OCI-LY1 (cell line): Measurements from ENCODE around the gene ZBTB7C.

Source experiments
- H2AFZ ChIP-seq: fragments of 200-600 bp; sonication (generic), shearing (Covaris generic); 2 replicates; pipeline ENCODE4 v1.6.0; 2014; ENCODE audit warnings: antibody characterized with exemption, mild to moderate bottlenecking, low read length
- H3F3A ChIP-seq: fragments of 200-600 bp; sonication (generic), shearing (Covaris generic); 2 replicates; pipeline ENCODE4 v1.6.0; 2014; ENCODE audit warnings: mild to moderate bottlenecking, antibody characterized with exemption, low read length, moderate library complexity; ENCODE audit not compliant: insufficient read depth
- H3K27ac ChIP-seq: fragments of 200-600 bp; sonication (generic); 2 replicates; pipeline ENCODE4 v1.5.1; 2014; ENCODE audit warnings: low read length, mixed run types, mild to moderate bottlenecking, low read depth; ENCODE audit not compliant: poor library complexity, severe bottlenecking
- H3K27me3 ChIP-seq: fragments of 200-600 bp; sonication (generic); 2 replicates; pipeline ENCODE4 v1.6.0; 2014; ENCODE audit warnings: antibody characterized with exemption, mild to moderate bottlenecking, low read length, moderate library complexity; ENCODE audit not compliant: insufficient read depth
- H3K36me3 ChIP-seq: fragments of 200-600 bp; sonication (generic); 2 replicates; pipeline ENCODE4 v1.6.1; 2014; ENCODE audit warnings: mild to moderate bottlenecking, antibody characterized with exemption, low read length, moderate library complexity, mixed read lengths; ENCODE audit not compliant: insufficient read depth
- H3K4me1 ChIP-seq: fragments of 200-600 bp; sonication (generic); 2 replicates; pipeline ENCODE4 v1.5.1; 2014; ENCODE audit warnings: mild to moderate bottlenecking, low read length, moderate library complexity; ENCODE audit not compliant: insufficient read depth, severe bottlenecking
- H3K4me2 ChIP-seq: fragments of 200-600 bp; sonication (generic), shearing (Covaris generic); 2 replicates; pipeline ENCODE4 v1.6.1; 2014; ENCODE audit warnings: low read length
- H3K4me3 ChIP-seq: fragments of 200-600 bp; sonication (generic); 2 replicates; pipeline ENCODE4 v1.5.1; 2014; ENCODE audit warnings: low read length, low read depth, mild to moderate bottlenecking, mixed read lengths; ENCODE audit not compliant: poor library complexity, severe bottlenecking
- H3K79me2 ChIP-seq: fragments of 200-600 bp; shearing (Covaris generic); 2 replicates; pipeline ENCODE4 v1.6.1; 2016; ENCODE audit warnings: mixed run types, low read length, mixed read lengths; ENCODE audit not compliant: insufficient read depth
- H3K9ac ChIP-seq: fragments of 200-600 bp; sonication (generic), shearing (Covaris generic); 2 replicates; pipeline ENCODE4 v1.6.1; 2014; ENCODE audit warnings: mild to moderate bottlenecking, low read length, mixed read lengths
- H3K9me2 ChIP-seq: fragments of 200-600 bp; sonication (generic), shearing (Covaris generic); 2 replicates; pipeline ENCODE4 v1.6.1; 2014; ENCODE audit warnings: low read depth, mild to moderate bottlenecking, low read length, mixed read lengths
- H3K9me3 ChIP-seq: fragments of 200-600 bp; shearing (Covaris generic); 2 replicates; pipeline ENCODE4 v1.6.1; 2014; ENCODE audit warnings: low read length, mixed read lengths
- H4K20me1 ChIP-seq: fragments of 200-600 bp; sonication (generic), shearing (Covaris generic); 2 replicates; pipeline ENCODE4 v1.6.0; 2016; ENCODE audit warnings: mild to moderate bottlenecking, low read length; ENCODE audit not compliant: insufficient read depth
- EZH2 ChIP-seq: fragments of 200-600 bp; sonication (generic), shearing (Covaris generic); IDR thresholded peaks from 2 replicates; pipeline ENCODE4 v1.8.0; 2017; ENCODE audit warnings: borderline replicate concordance, mixed run types, mild to moderate bottlenecking, antibody characterized with exemption, low read length, moderate library complexity, mixed read lengths
- TF ChIP-seq, protein P1 (sequence below): fragments of 200-600 bp; sonication (generic), shearing (Covaris generic); IDR thresholded peaks from 2 replicates; pipeline ENCODE4 v1.5.1; 2017; ENCODE audit warnings: mild to moderate bottlenecking, antibody characterized with exemption, low read length, moderate library complexity, mixed read lengths

Gene ZBTB7C

GRCh38 chr18:48418539-48419276, 9.5 kb upstream of the ZBTB7C start:
- Histone ChIP-seq H3K9me3 (no peaks in the 10 kb centered on the region), H3K4me3 (no peak overlapping the region), H3K36me3 (no peaks in the 10 kb centered on the region), H3K79me2 (no peaks in the 10 kb centered on the region), H3K27ac (no peak overlapping the region), H3K9ac (no peak overlapping the region), H3K27me3 (0 out of 2 replicates have a peak, but pooled peaks cover 4% of the 10 kb centered on the region), H3F3A (no peaks in the 10 kb centered on the region), H3K9me2 (no peaks in the 10 kb centered on the region), H3K4me1 (no peaks in the 10 kb centered on the region), H4K20me1 (no peaks in the 10 kb centered on the region), H2AFZ (no peak overlapping the region), H3K4me2 (no peak overlapping the region)
- no peak for TF ChIP-seq EZH2
- TF ChIP-seq, protein P1, sequence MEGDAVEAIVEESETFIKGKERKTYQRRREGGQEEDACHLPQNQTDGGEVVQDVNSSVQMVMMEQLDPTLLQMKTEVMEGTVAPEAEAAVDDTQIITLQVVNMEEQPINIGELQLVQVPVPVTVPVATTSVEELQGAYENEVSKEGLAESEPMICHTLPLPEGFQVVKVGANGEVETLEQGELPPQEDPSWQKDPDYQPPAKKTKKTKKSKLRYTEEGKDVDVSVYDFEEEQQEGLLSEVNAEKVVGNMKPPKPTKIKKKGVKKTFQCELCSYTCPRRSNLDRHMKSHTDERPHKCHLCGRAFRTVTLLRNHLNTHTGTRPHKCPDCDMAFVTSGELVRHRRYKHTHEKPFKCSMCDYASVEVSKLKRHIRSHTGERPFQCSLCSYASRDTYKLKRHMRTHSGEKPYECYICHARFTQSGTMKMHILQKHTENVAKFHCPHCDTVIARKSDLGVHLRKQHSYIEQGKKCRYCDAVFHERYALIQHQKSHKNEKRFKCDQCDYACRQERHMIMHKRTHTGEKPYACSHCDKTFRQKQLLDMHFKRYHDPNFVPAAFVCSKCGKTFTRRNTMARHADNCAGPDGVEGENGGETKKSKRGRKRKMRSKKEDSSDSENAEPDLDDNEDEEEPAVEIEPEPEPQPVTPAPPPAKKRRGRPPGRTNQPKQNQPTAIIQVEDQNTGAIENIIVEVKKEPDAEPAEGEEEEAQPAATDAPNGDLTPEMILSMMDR: no peak

GRCh38 chr18:48417985-48418384, 8.8 kb upstream of the ZBTB7C start:
- Histone ChIP-seq H3K4me3 (no peak overlapping the region), H3K79me2 (no peaks in the 10 kb centered on the region), H3K9me2 (no peaks in the 10 kb centered on the region), H3K36me3 (no peaks in the 10 kb centered on the region), H2AFZ (no peak overlapping the region), H3K4me1 (no peaks in the 10 kb centered on the region), H3K27ac (no peak overlapping the region), H3K9ac (no peak overlapping the region), H3K27me3 (0 out of 2 replicates have a peak, but pooled peaks cover 4% of the 10 kb centered on the region), H4K20me1 (no peaks in the 10 kb centered on the region), H3F3A (no peaks in the 10 kb centered on the region), H3K4me2 (no peak overlapping the region), H3K9me3 (no peaks in the 10 kb centered on the region)
- TF ChIP-seq, protein P1: no peak
- no peak for TF ChIP-seq EZH2

DNA sequence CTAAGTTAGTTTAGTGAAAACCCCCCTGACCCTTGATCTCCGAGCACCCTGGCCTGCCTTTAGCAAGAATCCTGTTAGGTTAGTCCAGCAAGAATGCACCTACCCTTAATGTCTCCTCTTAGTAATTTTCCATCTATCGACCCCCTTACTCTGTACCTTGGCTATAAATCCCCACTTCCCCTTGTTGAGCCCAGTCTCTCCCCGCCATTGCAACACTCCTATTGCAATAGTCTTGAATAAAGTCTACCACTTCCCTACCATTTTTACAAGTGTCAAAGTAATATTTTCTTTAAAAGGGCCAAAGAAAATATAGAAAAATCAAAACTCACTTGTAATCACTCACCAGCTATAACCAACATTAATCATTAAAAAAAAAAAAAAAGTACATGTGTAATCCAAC, 4.2 kb upstream of the ZBTB7C start:
- H4K20me1 ChIP-seq: no peaks in the 10 kb centered on the region
- no peaks in the 10 kb centered on the region for H3K9me3 ChIP-seq
- H3K9me2 ChIP-seq: no peaks in the 10 kb centered on the region
- H2AFZ ChIP-seq: no peak overlapping the region
- no peak overlapping the region for H3K4me3 ChIP-seq
- no peaks in the 10 kb centered on the region for H3K79me2 ChIP-seq
- H3K9ac ChIP-seq: no peak overlapping the region
- H3K4me1 ChIP-seq: no peaks in the 10 kb centered on the region
- H3F3A ChIP-seq: no peaks in the 10 kb centered on the region
- H3K27ac ChIP-seq: no peak overlapping the region
- no peak for TF ChIP-seq EZH2
- no peaks in the 10 kb centered on the region for H3K27me3 ChIP-seq
- no peaks in the 10 kb centered on the region for H3K36me3 ChIP-seq
- H3K4me2 ChIP-seq: no peak overlapping the region
